ENCODE data around the gene NRAP.
"Not testable (repeated sequence)": the region's sequence is repeated elsewhere in the genome, so short reads cannot be mapped to it uniquely, and the experiment has no call there.

Gene NRAP

DNA sequence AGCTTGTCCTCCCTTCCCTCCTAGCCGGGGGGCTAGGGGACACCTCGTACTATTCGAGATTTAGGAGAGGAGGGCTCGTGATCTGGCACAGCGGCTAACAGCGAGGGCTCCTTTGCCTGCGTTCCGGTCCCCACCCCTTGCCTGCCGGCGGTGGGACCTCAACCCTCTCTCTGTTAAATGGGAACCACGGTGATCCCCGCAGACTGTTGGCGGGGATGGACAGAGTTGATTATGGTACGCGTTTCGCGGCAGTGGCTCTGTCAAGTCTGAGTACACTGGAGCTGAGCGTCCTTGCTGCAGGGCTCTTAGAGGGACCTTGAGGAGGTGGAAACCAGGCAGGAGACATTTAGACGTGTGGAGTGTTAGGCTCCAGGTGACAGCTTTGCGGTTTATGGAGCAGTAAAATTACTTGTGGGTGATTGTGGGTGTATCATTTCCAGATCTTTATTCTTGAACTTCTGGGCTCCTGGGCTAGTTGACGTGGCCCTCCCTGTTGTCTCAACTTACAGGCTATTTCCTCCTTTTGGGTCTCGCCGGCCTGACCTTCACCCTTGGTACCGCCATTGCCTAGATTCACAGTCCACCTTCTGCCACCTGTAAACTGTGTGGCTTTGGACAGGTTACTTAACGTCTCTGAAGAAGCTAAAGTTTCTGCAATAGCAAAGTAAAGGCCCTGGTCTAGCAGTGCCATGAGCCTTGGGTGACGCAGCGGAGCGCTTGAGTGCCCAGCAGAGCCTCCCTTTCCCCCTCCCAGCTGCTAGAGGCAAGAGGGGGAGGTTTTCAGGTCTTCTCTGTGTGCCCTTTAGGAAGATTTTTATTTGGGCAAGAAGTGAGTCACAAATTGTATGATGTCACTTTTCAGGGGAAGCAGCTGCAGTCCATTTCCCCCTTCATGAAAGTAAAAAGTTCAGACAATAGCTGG lies 16.6 kb upstream of the NRAP start:
- DNase-seq, result no peak

DNA sequence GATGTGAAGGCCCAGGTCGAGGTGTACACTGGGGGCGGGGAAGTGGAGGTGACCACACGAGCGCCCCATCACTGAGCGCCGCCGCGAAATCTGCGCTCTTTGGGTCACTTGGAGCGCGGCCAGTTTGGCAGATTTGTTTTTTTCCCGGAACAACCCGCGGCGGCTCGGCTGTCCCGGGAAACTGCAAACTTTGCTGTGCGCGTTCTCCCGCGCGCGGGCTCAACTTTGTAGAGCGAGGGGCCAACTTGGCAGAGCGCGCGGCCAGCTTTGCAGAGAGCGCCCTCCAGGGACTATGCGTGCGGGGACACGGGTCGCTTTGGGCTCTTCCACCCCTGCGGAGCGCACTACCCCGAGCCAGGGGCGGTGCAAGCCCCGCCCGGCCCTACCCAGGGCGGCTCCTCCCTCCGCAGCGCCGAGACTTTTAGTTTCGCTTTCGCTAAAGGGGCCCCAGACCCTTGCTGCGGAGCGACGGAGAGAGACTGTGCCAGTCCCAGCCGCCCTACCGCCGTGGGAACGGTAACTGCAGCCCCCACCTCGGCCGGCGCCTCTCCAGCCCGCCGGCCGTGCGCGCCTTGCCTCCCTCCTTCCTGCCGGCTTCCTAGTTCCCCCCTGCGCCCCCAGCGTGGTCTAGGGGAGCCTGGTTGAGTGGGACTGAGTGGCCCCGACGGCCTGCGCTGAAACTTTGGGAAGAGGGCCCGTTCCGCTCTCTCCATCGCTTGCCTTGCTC lies 15.8 kb upstream of the NRAP start, which contains the start of gene CASP7:
TSS of gene CASP7 (plus strand) at position 450 of the 727 bp plus-strand sequence. CDS start 17,582 bp downstream, outside the sequence.
- DNase-seq, result no peak

DNA sequence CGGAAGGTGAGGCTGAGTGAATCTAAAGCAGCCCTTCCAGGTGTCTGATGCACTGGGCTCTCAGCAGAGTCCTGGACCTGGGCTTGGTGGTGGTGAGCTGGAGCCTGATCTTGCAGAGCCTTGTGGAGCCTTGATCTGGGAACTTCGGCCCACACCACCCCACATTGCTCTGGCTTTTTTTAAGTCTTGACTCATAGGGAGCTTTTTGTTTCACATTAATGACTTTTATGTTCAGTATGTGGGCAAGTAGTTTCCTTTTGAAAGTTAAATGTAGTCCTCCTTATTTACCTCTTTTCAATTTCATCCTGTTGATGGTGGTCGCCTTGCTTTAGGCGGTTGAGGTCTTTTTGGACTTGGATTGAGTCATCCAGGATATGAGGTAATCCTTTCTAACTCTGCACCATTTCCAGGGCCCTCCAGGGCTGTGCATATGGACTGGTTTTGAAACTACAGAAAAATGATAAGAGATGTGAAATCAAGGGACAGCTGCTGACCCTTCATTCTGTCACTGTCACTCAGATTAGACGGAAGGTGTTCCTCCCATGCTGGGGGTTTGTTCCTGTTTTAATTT lies 2.9 kb upstream of the NRAP start:
- no peak for DNase-seq

DNA sequence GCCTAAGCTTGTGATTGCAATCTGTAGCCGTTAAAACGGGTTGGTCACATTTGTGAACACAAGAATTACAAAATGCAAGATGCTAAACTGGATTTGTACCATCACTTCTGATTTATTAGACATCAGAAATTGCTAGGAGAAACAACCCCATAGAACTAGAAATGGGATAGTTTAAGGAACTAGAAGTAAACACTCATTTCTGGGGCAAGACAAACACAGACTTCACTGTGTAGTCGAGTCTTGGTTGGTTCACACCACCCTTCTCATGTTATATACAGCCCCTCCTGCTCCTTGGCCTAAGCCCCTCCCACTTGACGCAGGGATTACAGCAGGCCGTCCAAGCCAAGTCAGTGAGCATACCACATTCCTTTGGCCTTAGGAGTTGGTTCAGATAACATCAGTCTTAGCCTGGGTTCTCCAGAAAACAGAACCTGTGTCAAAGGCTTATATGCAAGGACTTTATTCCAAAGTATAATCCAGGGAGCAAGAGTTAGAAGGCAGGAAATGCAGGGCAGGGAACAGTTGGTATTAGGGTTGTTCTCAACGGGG lies 2.0 kb upstream of the NRAP start:
- DNase-seq, result no peak

DNA sequence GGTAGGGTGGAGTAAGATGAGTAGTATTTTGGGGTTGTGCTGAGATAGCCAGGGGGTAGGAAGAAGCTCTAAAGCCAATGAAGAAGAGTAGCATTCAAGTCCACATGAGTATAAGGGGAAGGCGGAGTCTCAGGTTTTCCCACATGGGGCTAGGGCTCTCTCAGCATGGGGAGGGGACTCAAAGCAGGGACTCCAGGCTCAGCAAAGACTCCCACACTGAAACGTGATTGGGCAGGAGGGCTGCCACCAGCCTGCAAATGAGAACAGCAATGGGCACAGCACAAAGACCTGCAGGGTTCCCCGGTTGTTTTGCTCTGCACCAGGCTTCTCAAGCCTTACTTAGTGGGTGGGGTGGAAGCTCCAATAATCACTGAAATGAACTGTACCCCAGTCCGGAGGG lies 1.5 kb upstream of the NRAP start:
- no peak for DNase-seq

DNA sequence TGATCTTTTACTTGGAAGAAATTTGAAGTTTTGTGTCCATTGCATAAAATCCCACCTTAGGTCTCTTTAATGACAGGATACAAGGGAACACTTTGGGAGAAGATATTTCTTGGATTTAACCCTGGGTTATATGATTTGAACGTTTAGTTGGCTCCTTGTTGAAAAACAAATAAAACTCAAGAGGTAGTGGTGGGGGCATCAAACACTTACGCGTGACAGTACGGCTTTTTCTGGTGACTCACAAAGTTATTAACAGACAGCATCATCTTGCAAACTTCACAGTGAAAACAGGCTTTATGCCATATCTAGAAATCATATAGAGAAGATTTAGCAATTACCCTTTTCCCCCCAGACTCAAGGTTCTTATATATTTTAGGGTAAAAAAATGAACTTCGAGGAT lies 699 bp downstream of the NRAP start:
- no peak for DNase-seq

DNA sequence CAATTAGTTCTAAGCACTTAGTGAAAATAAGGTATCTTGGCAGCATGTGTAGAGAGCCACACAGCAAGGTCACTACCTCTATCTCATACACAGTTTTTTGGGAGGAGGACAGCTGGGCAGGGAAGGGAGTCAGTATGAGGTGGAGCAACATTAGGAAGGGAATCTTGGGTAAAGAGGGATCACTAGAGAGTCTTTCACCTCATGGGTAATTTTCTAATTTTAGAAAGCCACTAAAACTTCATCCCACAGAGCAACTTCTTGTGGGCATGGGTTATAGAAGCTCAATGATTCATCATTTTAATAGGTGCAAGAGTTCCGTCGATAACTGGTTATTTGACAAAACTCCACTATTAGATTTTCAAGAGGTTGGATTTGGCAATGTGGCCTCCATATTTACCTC lies 2.5 kb downstream of the NRAP start:
- DNase-seq, result no peak

DNA sequence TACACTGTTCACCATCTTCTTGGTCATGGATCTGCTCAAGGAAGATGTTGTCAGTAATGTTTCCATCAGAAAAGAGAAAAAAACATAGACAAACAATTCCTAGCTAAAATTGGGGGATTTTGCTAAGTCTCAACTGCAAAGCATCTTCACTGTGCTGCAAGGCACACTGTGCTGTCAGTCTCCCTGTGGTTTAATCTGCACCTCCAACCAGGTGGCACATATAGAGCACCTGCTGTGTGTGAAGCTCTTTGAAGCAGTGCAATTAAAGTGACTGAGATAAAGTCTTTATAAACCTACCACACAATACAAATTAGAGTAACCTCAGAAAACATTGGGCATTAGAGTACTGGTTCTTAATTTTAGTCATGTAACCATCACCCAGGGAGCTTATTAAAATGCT lies 6.3 kb downstream of the NRAP start:
- no peak for DNase-seq

DNA sequence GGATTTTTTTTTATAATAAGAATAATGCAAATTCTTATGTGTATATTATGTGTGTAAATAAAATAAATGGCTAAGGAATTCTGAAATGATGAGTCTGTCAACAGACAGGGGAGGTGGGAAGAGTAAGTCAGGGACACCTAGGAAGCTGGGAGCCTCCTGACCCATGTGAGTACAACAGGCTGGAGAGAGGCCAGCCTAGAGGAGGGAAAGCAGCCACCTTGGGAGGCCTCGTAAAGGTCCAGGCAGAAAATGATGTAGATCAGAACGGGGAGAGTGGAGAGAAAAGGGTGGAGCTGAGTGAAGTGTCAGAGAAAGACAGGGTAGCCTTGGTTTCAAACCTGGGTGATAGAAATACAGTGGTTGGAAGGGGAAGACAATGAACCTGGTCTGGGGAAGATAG lies 6.9 kb downstream of the NRAP start:
- DNase-seq, result no peak

DNA sequence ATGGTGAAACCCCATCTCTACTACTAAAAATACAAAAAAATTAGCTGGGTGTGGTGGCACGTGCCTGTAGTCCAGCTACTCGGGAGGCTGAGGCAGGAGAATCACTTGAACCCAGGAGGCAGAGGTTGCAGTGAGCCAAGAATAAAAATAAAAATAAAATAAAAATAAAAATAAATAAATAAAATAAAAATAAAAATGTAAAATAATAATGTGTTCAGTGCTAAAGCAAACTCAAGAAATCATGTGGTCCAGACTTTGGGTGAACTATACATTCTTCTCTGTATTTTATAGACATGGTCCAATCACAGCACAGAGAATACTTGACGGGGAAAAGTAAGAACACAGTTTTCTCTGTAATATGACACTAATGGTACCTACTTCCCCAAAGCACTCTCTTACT lies 11.4 kb downstream of the NRAP start:
- not testable (repeated sequence) for DNase-seq

DNA sequence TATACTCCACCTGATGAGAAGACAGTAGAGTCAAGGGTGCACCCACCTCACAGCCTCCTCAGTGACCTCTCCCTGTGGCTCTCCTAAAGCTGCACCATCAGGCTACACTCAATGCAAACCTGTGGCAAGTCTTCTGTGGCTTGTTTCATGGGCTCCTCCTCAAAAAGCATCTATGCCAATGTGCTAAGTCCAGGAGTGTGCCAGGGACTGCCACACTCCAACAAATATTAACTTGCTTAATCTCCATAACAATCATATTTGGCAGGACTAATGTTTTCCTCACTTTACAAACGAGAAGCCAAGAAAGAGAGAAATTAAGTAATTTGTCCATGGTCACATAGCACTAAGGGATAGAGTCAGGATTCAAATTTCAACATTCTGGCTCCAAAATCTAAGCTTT lies 11.9 kb downstream of the NRAP start:
- no peak for DNase-seq

DNA sequence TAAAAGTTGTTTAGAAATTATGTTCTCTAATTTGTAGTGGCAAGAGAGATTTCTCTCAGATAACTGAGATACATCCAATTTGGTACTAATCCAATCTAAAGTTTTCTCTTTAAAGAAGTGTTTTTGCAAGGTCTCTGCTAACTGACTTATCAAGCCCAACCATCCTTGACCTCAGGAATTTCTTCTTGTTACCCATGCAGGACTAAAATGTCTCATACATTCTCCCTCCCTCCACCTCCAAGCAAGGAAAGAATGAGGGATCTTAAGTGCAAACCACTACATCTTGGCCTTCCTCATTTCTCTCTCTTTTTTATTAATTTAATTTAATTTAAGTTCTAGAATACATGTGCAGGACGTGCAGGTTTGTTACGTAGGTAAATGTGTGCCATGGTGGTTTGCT lies 12.8 kb downstream of the NRAP start:
- DNase-seq, result no peak

DNA sequence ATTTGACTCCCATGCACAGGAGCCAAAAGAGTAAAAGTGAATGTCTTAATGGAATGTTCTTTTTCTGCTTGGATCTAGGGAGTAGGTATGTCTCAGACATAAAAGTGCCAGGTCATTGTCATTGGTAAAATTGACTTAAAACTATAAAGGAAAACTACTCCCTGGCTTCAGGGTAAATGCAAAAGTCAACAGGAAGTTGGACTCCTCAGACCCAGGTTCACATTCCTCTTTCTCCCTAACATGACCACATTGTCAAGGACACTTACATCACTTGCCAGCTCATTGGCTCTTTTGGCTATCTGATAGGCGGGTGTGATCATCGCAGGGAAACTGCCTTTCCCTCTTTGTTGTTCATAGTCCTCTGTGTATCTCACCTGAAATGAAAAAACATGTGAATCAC lies 13.7 kb downstream of the NRAP start:
- no peak for DNase-seq

DNA sequence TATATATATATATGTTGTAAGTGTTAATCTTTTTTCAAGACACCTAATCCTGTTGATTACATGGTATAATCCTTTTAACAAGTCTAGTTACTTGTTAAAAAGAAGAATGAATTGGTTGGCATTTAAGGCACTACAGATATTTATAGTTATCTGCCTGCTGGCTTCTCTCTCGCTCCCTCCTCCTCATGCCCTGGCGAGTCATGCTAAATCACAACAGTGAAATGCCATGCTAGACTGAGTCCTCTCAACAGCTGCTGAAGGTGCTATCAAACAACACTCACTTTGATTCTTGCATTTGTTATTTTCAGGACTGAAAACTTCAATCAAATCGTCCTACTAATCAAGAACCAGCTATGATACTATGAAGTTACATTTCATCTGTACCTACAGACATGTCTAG lies 15.4 kb downstream of the NRAP start:
- DNase-seq, result no peak

DNA sequence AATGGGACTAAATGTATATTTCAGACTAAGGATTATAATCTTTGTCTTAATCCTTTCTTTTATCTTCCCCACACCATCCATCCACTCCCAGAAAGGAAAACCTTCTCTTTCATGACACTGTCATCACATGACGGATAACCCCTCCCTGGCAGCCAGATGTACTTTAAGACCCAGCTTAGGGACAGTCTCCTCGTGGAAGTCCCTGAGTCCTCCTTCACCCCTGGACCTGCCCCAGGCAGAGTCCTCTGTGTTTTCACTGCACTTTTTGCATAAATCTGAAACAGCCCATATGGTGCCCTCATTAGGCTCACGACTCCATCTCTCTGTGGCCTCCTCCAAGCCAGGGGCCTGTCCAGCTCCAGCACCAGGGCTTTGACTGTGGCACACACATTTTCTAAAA lies 16.0 kb downstream of the NRAP start:
- DNase-seq, result no peak

DNA sequence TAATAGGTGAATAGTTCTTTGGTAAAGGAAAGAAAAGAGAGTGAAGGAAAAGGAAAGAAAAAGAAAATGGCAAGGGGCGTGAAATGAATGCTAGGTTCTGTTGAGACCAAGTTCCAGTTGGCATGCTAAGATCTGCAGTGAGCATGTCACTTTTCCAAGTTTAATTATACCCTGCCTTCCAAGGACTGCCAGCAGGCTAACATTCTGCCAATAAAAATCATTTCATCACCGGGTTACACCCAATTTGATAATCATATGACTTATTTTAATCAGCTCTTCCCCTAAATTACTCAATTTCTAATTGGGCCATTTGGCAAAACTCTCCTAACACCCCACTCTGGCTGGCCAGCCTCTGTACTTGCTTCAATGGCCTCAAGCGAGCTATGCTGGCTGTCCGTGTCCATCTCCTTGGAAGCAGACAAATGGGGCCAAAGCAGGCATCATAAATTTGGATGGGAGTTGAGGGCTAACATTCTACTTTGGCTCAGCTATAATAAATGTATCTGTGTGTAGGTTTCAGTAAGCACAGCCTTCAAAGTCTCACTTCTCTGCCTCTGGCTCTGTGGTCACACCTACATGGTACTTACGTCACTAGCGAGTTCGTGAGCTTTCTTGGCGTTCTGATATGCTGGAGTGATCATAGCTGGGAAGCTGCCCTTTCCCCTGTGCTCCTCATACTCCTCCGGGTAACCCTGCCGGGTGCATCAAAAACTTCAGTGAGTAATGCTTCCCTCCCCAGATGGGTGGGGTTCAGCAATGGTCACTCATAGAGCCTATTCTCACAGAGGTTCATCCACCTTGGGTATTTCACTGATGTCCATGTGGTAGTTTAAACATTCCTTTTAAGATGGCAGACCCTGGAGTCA lies 17.3 kb downstream of the NRAP start:
- DNase-seq, result no peak

DNA sequence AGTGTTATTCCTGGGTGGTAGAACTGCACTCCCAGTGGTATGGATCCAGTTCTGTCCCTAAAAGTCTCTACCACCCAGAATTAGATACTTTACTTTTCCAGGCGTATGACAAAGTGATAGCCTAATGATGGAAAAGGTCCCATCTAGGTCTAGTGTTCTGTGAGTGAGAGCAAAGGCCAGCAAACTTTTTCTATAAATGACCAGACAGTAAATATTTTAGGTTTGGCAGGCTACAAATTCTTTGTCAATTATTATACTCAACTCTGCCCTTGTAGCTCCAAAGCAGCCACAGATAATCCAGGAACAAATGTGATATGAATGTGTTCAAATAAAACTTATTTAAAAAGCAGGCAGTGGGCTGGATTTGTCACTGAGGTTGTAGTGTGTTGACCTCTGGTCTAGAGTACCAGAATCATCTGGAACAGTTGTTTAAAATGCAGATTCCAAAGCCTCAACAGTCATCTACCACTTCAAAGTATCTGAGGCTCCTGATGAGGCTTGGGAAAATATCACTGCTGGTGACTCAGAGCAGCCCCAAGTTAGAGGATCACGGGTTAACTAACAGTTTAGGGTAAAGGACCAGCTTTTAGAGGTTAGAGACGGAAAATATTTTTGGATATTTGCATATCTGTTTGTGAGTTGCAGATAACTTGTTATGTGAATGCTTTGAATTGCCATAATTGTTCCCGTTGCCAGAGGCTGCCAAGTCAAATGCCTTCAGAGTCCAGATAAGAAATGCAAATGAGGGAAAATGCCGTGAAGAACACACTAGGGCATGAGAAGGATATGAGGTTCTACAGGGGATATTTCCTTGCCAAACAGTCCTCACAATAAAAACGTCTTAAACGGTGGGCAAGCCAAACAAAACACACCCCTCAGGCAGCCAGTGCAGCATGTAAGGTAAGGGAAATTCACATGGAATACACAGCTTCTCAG lies 19.4 kb downstream of the NRAP start:
- DNase-seq, result no peak

DNA sequence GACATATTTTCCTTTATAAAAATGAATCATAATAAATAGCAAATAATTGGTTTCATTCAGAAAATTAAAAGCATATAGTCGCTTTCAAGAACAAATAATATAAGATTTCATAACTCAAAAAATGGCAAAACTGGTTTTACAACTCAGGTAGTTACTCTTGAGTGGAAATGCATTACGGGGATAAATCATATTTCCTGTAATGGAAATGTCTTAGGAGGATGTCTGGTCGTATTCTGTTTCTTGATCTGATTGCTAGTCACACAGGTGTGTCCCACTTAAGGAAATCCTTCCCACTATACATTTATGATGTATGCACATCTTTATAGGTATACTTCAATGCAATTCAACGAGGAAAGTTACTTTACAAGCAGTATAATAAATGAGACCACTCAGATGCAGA lies 20.7 kb downstream of the NRAP start:
- no peak for DNase-seq

DNA sequence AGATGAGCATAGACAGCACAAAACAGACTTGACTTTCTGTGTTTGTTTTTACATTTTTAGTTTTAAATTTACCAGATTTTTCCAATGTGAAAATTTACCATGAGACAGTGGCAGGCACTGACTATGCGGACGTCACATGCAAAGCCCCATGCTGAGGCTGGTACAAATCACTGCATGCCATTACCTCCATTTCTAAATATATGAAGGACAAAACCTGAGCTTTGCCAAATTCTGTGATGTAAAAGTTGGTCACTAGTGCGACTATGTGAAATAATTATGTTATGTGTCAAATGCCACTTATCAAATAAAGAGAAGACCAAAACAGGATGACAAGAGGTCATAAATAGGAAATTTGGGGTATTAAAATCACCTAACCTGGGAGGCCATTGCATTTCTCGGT lies 22.1 kb downstream of the NRAP start:
- DNase-seq, result no peak

DNA sequence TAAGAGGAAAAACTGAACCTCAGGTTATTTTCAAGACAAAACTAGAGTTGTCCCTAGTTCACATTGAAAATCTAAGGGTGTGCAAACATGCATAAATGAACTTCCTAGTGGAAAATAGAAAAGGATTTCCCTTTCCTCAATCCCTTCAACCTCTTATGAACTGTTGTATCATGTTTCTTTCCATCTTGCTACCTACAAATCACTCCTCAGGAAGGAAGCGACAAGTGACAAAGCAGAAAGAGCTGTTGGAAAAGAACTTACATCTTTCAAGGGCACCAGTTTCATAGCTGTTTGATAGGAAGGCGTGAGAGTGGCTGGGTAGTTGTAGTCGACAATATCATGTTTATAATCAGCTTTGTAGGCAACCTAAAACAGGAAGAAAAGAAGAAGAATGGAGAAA lies 23.9 kb downstream of the NRAP start:
- no peak for DNase-seq

DNA sequence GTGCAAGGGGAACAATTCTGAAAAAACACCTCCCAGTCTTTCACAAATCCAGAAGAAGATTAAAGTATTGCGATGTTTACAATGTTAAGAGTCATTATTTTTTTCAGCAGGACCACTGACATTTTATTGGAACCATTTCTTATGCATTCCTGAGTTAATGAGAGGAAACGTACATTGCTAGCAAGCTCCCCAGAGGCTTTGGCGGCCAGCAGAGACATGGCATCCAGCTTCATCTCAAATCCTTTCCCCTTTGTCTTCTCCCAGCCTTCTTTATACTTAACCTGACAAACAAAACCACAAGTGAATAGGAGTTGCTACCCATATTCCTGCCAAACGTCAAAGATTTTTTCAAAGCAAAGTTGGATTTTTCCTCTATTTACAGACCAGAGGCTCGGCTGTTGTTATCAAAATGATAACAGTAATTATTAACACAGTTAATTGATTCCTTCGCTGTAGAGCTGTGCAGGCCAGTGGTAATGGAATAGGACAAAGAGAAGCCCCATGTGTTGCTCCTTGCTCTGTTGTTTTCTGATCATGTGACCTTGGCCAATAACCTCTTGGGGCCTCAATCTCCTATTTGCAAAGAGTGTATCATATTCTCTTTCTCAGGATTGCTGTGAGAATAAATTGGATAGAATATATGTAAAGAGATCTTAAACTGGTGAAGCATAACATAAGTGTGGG lies 32.0 kb downstream of the NRAP start:
- DNase-seq, result no peak
